Mucosa of stomach (tissue), 1 donor: Measurements from ENCODE around the gene ARAF.
"Not testable (repeated sequence)": the region's sequence is repeated elsewhere in the genome, so short reads cannot be mapped to it uniquely, and the experiment has no call there.

ENCODE experiments used
- H3K27me3 ChIP-seq: one replicate; pipeline ENCODE4 v1.7.0; 2013; ENCODE audit warnings: mild to moderate bottlenecking, low read length; ENCODE audit not compliant: control insufficient read depth, insufficient read depth
- H3K36me3 ChIP-seq: one replicate; pipeline ENCODE4 v1.7.0; 2013; ENCODE audit warnings: low read length; ENCODE audit not compliant: control insufficient read depth, insufficient read depth
- H3K4me1 ChIP-seq: one replicate; pipeline ENCODE4 v1.7.0; 2013; ENCODE audit warnings: mild to moderate bottlenecking, low read length; ENCODE audit not compliant: control insufficient read depth, insufficient read depth
- H3K4me3 ChIP-seq: one replicate; pipeline ENCODE4 v1.7.0; 2013; ENCODE audit warnings: low read length
- H3K9ac ChIP-seq: one replicate; pipeline ENCODE4 v1.7.0; 2013; ENCODE audit warnings: mild to moderate bottlenecking, low read length, moderate library complexity
- H3K9me3 ChIP-seq: one replicate; pipeline ENCODE4 v1.7.0; 2013; ENCODE audit warnings: mild to moderate bottlenecking, low read length, moderate library complexity; ENCODE audit not compliant: control insufficient read depth
- donor health status: Pancreatic carcinoma.

ARAF gene

GRCh38 chrX:47560934-47561658 lies at the start of gene ARAF:
Gene ARAF (plus strand): TSS chrX:47561205. CDS start chrX:47562968, 1,763 bp downstream.
- Histone ChIP-seq H3K36me3 (no peaks in the 10 kb centered on the region), H3K27me3 (no peaks in the 10 kb centered on the region), H3K4me1 (peaks cover 15% of the 10 kb centered on the region)

GRCh38 chrX:47512383-47512782 lies 48.6 kb upstream of the ARAF start:
- H3K9me3 ChIP-seq, H3K36me3 ChIP-seq, H3K9ac ChIP-seq, H3K4me3 ChIP-seq, H3K27me3 ChIP-seq, H3K4me1 ChIP-seq: not testable (repeated sequence)

More at GRCh38 chrX:47560934-47561658, at the start of gene ARAF:
- peak within 1 kb of the TSS; percentile 46 for H3K4me3 ChIP-seq
- no peaks in the 10 kb centered on the region for H3K9me3 ChIP-seq
- H3K9ac ChIP-seq: peak within 1 kb of the TSS; percentile 75

- H3K4me1 ChIP-seq, H3K9ac ChIP-seq, H3K27me3 ChIP-seq, H3K36me3 ChIP-seq, H3K4me3 ChIP-seq, H3K9me3 ChIP-seq: not testable (repeated sequence)
These were observed 47.7 kb upstream of the ARAF start for GRCh38 chrX:47513034-47513965.

- H3K27me3 ChIP-seq: no peaks in the 10 kb centered on the region
- no peak overlapping the region for H3K4me3 ChIP-seq
- H3K4me1 ChIP-seq: no peaks in the 10 kb centered on the region
- H3K9ac ChIP-seq: no peak overlapping the region
- no peaks in the 10 kb centered on the region for H3K36me3 ChIP-seq
- no peaks in the 10 kb centered on the region for H3K9me3 ChIP-seq
These were observed 46.3 kb upstream of the ARAF start for GRCh38 chrX:47514533-47515235.

- Histone ChIP-seq H3K36me3 (no peaks in the 10 kb centered on the region), H3K4me3 (no peak overlapping the region), H3K9ac (no peak overlapping the region), H3K27me3 (no peaks in the 10 kb centered on the region), H3K9me3 (no peaks in the 10 kb centered on the region), H3K4me1 (no peaks in the 10 kb centered on the region)
These were observed 44.9 kb upstream of the ARAF start for GRCh38 chrX:47515941-47516665.

- Histone ChIP-seq H3K36me3 (no peaks in the 10 kb centered on the region), H3K4me3 (no peak overlapping the region), H3K9ac (no peak overlapping the region), H3K9me3 (no peaks in the 10 kb centered on the region), H3K27me3 (no peaks in the 10 kb centered on the region), H3K4me1 (no peaks in the 10 kb centered on the region)
These were observed 42.9 kb upstream of the ARAF start for GRCh38 chrX:47518144-47518543.

- H3K27me3 ChIP-seq: peaks cover 4% of the 10 kb centered on the region
- H3K4me3 ChIP-seq: no peak overlapping the region
- no peaks in the 10 kb centered on the region for H3K4me1 ChIP-seq
- H3K9ac ChIP-seq: peak overlapping the region; percentile 59
- no peaks in the 10 kb centered on the region for H3K9me3 ChIP-seq
- H3K36me3 ChIP-seq: no peaks in the 10 kb centered on the region
These were observed 37.7 kb upstream of the ARAF start for GRCh38 chrX:47523297-47523696.

GRCh38 chrX:47523713-47524166 lies 37.3 kb upstream of the ARAF start:
- Histone ChIP-seq H3K9ac (peak overlapping the region; percentile 59), H3K4me3 (no peak overlapping the region)

GRCh38 chrX:47529548-47529947 lies 31.5 kb upstream of the ARAF start:
- H3K4me1 ChIP-seq: no peaks in the 10 kb centered on the region
- no peaks in the 10 kb centered on the region for H3K27me3 ChIP-seq
- no peaks in the 10 kb centered on the region for H3K36me3 ChIP-seq

More at GRCh38 chrX:47523713-47524166, 37.3 kb upstream of the ARAF start:
- peaks cover 4% of the 10 kb centered on the region for H3K27me3 ChIP-seq
- H3K9me3 ChIP-seq: no peaks in the 10 kb centered on the region
- H3K4me1 ChIP-seq: no peaks in the 10 kb centered on the region
- H3K36me3 ChIP-seq: no peaks in the 10 kb centered on the region

GRCh38 chrX:47530049-47530448 lies 31.0 kb upstream of the ARAF start:
- H3K4me1 ChIP-seq: no peaks in the 10 kb centered on the region
- no peaks in the 10 kb centered on the region for H3K27me3 ChIP-seq
- H3K9ac ChIP-seq: no peak overlapping the region
- no peak overlapping the region for H3K4me3 ChIP-seq
- no peaks in the 10 kb centered on the region for H3K9me3 ChIP-seq
- H3K36me3 ChIP-seq: no peaks in the 10 kb centered on the region

More at GRCh38 chrX:47529548-47529947, 31.5 kb upstream of the ARAF start:
- Histone ChIP-seq H3K9me3 (no peaks in the 10 kb centered on the region), H3K4me3 (no peak overlapping the region), H3K9ac (no peak overlapping the region)

- H3K9me3 ChIP-seq: no peaks in the 10 kb centered on the region
- H3K27me3 ChIP-seq: no peaks in the 10 kb centered on the region
- H3K36me3 ChIP-seq: no peaks in the 10 kb centered on the region
- no peak overlapping the region for H3K4me3 ChIP-seq
- no peak overlapping the region for H3K9ac ChIP-seq
- H3K4me1 ChIP-seq: no peaks in the 10 kb centered on the region
These were observed 21.1 kb upstream of the ARAF start for GRCh38 chrX:47539860-47540259.
